GM23338 (cell line): ENCODE measurements around the gene IL17REL. TPM values are rescaled to one million over a fixed set of nuclear protein-coding genes. Genes with fewer than 3 reads are reported as not detected.

Experiments
- ATAC-seq: fragments of 200-7000 bp; cut with Tn5 transposase; 3 replicates; pipeline ENCODE4 v1.9.1; 2020
- DNase-seq: peaks from one replicate; pipeline ENCODE4 v3.0.0-alpha.2; 2015; ENCODE audit warnings: low spot score
- H2AFZ ChIP-seq: fragments of 200-600 bp; sonication (generic); 2 replicates; pipeline ENCODE4 v1.8.0; 2016; ENCODE audit warnings: antibody characterized with exemption, mild to moderate bottlenecking, moderate library complexity
- H3F3A ChIP-seq: fragments of 200-600 bp; sonication (generic); replicated peaks from 2 replicates; pipeline ENCODE4 v1.8.0; 2017; ENCODE audit warnings: antibody characterized with exemption, mixed run types, low read depth
- H3K27ac ChIP-seq: fragments of 200-600 bp; sonication (generic); 2 replicates; pipeline ENCODE4 v1.6.1; 2016; ENCODE audit warnings: low read depth
- H3K27me3 ChIP-seq: fragments of 200-600 bp; sonication (generic); 2 replicates; pipeline ENCODE4 v1.8.0; 2016; ENCODE audit warnings: mild to moderate bottlenecking, mixed run types, moderate library complexity; ENCODE audit not compliant: insufficient read depth
- H3K36me3 ChIP-seq: fragments of 200-600 bp; sonication (generic); 2 replicates; pipeline ENCODE4 v1.8.0; 2016; ENCODE audit warnings: mild to moderate bottlenecking; ENCODE audit not compliant: insufficient read depth
- H3K4me1 ChIP-seq: fragments of 200-600 bp; sonication (generic); 2 replicates; pipeline ENCODE4 v1.8.0; 2016; ENCODE audit warnings: mild to moderate bottlenecking, moderate library complexity; ENCODE audit not compliant: insufficient read depth
- H3K4me2 ChIP-seq: fragments of 200-600 bp; sonication (generic); 2 replicates; pipeline ENCODE4 v1.7.1; 2017; ENCODE audit warnings: mixed run types
- H3K4me3 ChIP-seq: fragments of 200-600 bp; sonication (generic); 2 replicates; pipeline ENCODE4 v1.6.1; 2016; ENCODE audit warnings: mixed run types
- H3K79me2 ChIP-seq: fragments of 200-600 bp; sonication (generic); replicated peaks from 2 replicates; pipeline ENCODE4 v1.8.0; 2017; ENCODE audit warnings: mild to moderate bottlenecking; ENCODE audit not compliant: insufficient read depth
- H3K9me2 ChIP-seq: fragments of 200-600 bp; sonication (generic); 2 replicates; pipeline ENCODE4 v1.8.0; 2017; ENCODE audit not compliant: insufficient read depth
- H4K20me1 ChIP-seq: fragments of 200-600 bp; sonication (generic); replicated peaks from 2 replicates; pipeline ENCODE4 v1.8.0; 2017; ENCODE audit warnings: mild to moderate bottlenecking; ENCODE audit not compliant: insufficient read depth
- H3K27ac Mint-ChIP-seq: 2 replicates; pipeline ENCODE4 v1.8.0; 2020; ENCODE audit warnings: inconsistent platforms, mild to moderate bottlenecking, moderate library complexity, mixed read lengths
- H3K27me3 Mint-ChIP-seq: 3 replicates; pipeline ENCODE4 v1.8.0; 2022; ENCODE audit warnings: low read depth, mild to moderate bottlenecking, moderate library complexity, mixed read lengths, inconsistent platforms; ENCODE audit not compliant: insufficient read depth, poor library complexity
- H3K36me3 Mint-ChIP-seq: 3 replicates; pipeline ENCODE4 v1.8.0; 2021; ENCODE audit warnings: low read depth, mild to moderate bottlenecking, inconsistent platforms, moderate library complexity, mixed read lengths
- H3K4me1 Mint-ChIP-seq: 3 replicates; pipeline ENCODE4 v1.8.0; 2020; ENCODE audit warnings: mild to moderate bottlenecking, inconsistent platforms, mixed read lengths
- H3K4me3 Mint-ChIP-seq: 3 replicates; pipeline ENCODE4 v1.8.0; 2021; ENCODE audit warnings: moderate library complexity, mild to moderate bottlenecking, inconsistent platforms, mixed read lengths
- H3K9me3 Mint-ChIP-seq: 3 replicates; pipeline ENCODE4 v1.8.0; 2020; ENCODE audit warnings: moderate library complexity, mild to moderate bottlenecking, inconsistent platforms, mixed read lengths
- CREB1 ChIP-seq: fragments of 250-450 bp; sonication (Bioruptor Pico); IDR thresholded peaks from 2 replicates; pipeline ENCODE4 v1.5.0; 2020; ENCODE audit warnings: low read depth, mild to moderate bottlenecking, moderate library complexity
- CTCF ChIP-seq, 2 experiments: fragments of 200-600 bp in 1 of 2; sonication (generic) in 1 of 2; conservative IDR thresholded peaks; 2 replicates each; pipeline versions ENCODE4 v1.5.1 to v1.6.1; 2016 to 2017; ENCODE audit warnings: antibody characterized with exemption in 2 of 2, low read depth in 2 of 2, mild to moderate bottlenecking in 2 of 2, moderate library complexity in 1 of 2
- ETS1 ChIP-seq: IDR thresholded peaks from 2 replicates; pipeline ENCODE4 v1.6.1; 2016; ENCODE audit warnings: antibody characterized with exemption
- EZH2 ChIP-seq: fragments of 200-600 bp; sonication (generic); IDR thresholded peaks from one replicate; pipeline ENCODE4 v1.8.0; 2017; ENCODE audit warnings: antibody characterized with exemption, mild to moderate bottlenecking, low read depth; ENCODE audit not compliant: unreplicated experiment
- EZH2phosphoT487 ChIP-seq: fragments of 200-600 bp; sonication (generic); IDR thresholded peaks from one replicate; pipeline ENCODE4 v1.8.1; 2018; ENCODE audit warnings: antibody characterized with exemption; ENCODE audit not compliant: unreplicated experiment
- JUNB ChIP-seq: IDR thresholded peaks from one replicate; pipeline ENCODE4 v1.6.1; 2016; ENCODE audit warnings: antibody characterized with exemption; ENCODE audit not compliant: unreplicated experiment
- NANOG ChIP-seq: IDR thresholded peaks from 2 replicates; pipeline ENCODE4 v1.6.1; 2016; ENCODE audit warnings: antibody characterized with exemption, borderline replicate concordance
- POLR2AphosphoS5 ChIP-seq: IDR thresholded peaks from 2 replicates; pipeline ENCODE4 v1.6.1; 2016; ENCODE audit warnings: antibody characterized with exemption, low read depth
- REST ChIP-seq: IDR thresholded peaks from one replicate; pipeline ENCODE4 v1.6.1; 2018; ENCODE audit warnings: antibody characterized with exemption; ENCODE audit not compliant: unreplicated experiment
- STAT1 ChIP-seq: IDR thresholded peaks from one replicate; pipeline ENCODE4 v1.6.1; 2016; ENCODE audit warnings: antibody characterized with exemption; ENCODE audit not compliant: unreplicated experiment
- ZNF331 ChIP-seq: fragments of 250-450 bp; sonication (Bioruptor Pico); IDR thresholded peaks from 2 replicates; pipeline ENCODE4 v1.5.0; 2020; ENCODE audit warnings: low read depth, mild to moderate bottlenecking, moderate library complexity
- ZNF462 ChIP-seq: fragments of 250-450 bp; sonication (Bioruptor Pico); IDR thresholded peaks from 2 replicates; pipeline ENCODE4 v1.5.0; 2020; ENCODE audit warnings: mild to moderate bottlenecking, moderate library complexity
- polyA plus RNA-seq: library from polyadenylated mRNA; unstranded; fragments of >200 nt; fragmentation: Nextera tagmentation; extraction: Ambion mirVana; gene quantifications from 2 replicates; pipeline ENCODE4 v1.2.1, GENCODE V29; 2016
- total RNA-seq: library from RNA; depleted of rRNA; stranded (reverse); fragments of >200 nt; shearing (Covaris generic); gene quantifications from 2 replicates; pipeline ENCODE4 v1.2.3, GENCODE V29; 2014

IL17REL gene
- total and polyA plus RNA-seq, 2 experiments from 2014 or later: 0.31 TPM; not detected in 1

GRCh38 chr22:50035131-50035881 is 22.7 kb upstream of the IL17REL start:
- Mint-ChIP-seq H3K27me3 (peaks cover 8% of the 10 kb centered on the region), H3K4me3 (no peak overlapping the region), H3K4me1 (no peaks in the 10 kb centered on the region), H3K9me3 (no peaks in the 10 kb centered on the region), H3K27ac (no peak overlapping the region), H3K36me3 (no peaks in the 10 kb centered on the region)
- no peak for ATAC-seq
- H3K4me1 ChIP-seq: no peaks in the 10 kb centered on the region
- no peak overlapping the region for H3K4me3 ChIP-seq
- H3K27ac ChIP-seq: no peak overlapping the region
- TF ChIP-seq EZH2phosphoT487: no peak
- no peak for TF ChIP-seq ZNF462 (CRISPR knock-in tag)
- TF ChIP-seq STAT1: no peak
- no peak for TF ChIP-seq ZNF331
- TF ChIP-seq CTCF (conservative IDR thresholded peaks at IDR 0.05; ENCODE audit: low read depth in 2 of 2): no peak
- no peak for TF ChIP-seq JUNB
- TF ChIP-seq REST: no peak
- no peak for TF ChIP-seq POLR2AphosphoS5
- TF ChIP-seq ETS1: no peak
- TF ChIP-seq NANOG: no peak
- TF ChIP-seq CREB1: no peak
- TF ChIP-seq EZH2: no peak
- no peak for DNase-seq
- no peaks in the 10 kb centered on the region for H4K20me1 ChIP-seq
- H2AFZ ChIP-seq: no peak overlapping the region
- no peaks in the 10 kb centered on the region for H3K9me2 ChIP-seq
- H3K79me2 ChIP-seq: no peaks in the 10 kb centered on the region
- H3K4me2 ChIP-seq: no peak overlapping the region
- H3K36me3 ChIP-seq: no peaks in the 10 kb centered on the region
- 0 out of 2 replicates have a peak, but pooled peaks cover 8% of the 10 kb centered on the region for H3K27me3 ChIP-seq
- H3F3A ChIP-seq: no peaks in the 10 kb centered on the region
